Naive thymus-derived CD4-positive, alpha-beta T cell (primary cell): Measurements from ENCODE around the gene KRTAP4-3. TPM values are rescaled to one million over a fixed set of nuclear protein-coding genes. Genes with fewer than 3 reads are reported as not detected.
"Not testable (repeated sequence)": the region's sequence is repeated elsewhere in the genome, so short reads cannot be mapped to it uniquely, and the experiment has no call there.

ENCODE experiments used
- ATAC-seq: fragments of 150-1000 bp; cut with Tn5 transposase; 2 replicates; pipeline ENCODE4 v1.10.0; 2021; ENCODE audit warnings: mild to moderate bottlenecking, moderate library complexity
- CTCF ChIA-PET: fragments of 350-600 bp; sonication (Branson Sonifier 250); formaldehyde crosslinking; loops from one replicate; lab custom pipeline; 2021; ENCODE audit warnings: antibody characterized with exemption; lab: Charles Lee
- POLR2A ChIA-PET: fragments of 350-600 bp; sonication (Branson Sonifier 250); formaldehyde crosslinking; loops from one replicate; lab custom pipeline; 2021; ENCODE audit warnings: antibody characterized with exemption, inconsistent platforms; lab: Charles Lee
- DNase-seq, 9 donors: peaks; one replicate each; pipeline versions ENCODE4 v3.0.0 to v3.0.0-alpha.2; 2020 to 2022; ENCODE audit warnings: mixed read lengths in 1 of 9
- H3K27ac ChIP-seq: one replicate; pipeline ENCODE4 v1.7.0; 2013; ENCODE audit warnings: mild to moderate bottlenecking, low read depth, low read length, moderate library complexity
- H3K27me3 ChIP-seq, 2 donors: one replicate each; pipeline ENCODE4 v1.7.0; 2013; ENCODE audit warnings: low read length in 2 of 2, mild to moderate bottlenecking in 2 of 2, moderate library complexity in 2 of 2; ENCODE audit not compliant: control insufficient read depth in 2 of 2, insufficient read depth in 2 of 2
- H3K36me3 ChIP-seq, 3 experiments: 1 replicate in 2 of 3; 2 replicates in 1 of 3; pipeline ENCODE4 v1.7.0; 2013; ENCODE audit warnings: low read length in 3 of 3, mild to moderate bottlenecking in 3 of 3, moderate library complexity in 1 of 3; ENCODE audit not compliant: insufficient read depth in 3 of 3, control insufficient read depth in 2 of 3
- H3K4me1 ChIP-seq, 2 donors: one replicate each; pipeline ENCODE4 v1.7.0; 2013; ENCODE audit warnings: low read length in 2 of 2, mild to moderate bottlenecking in 2 of 2, moderate library complexity in 1 of 2; ENCODE audit not compliant: control insufficient read depth in 2 of 2, insufficient read depth in 2 of 2
- H3K4me3 ChIP-seq: 2 replicates; pipeline ENCODE4 v1.7.0; 2013; ENCODE audit warnings: mild to moderate bottlenecking, low read length
- H3K9me3 ChIP-seq, 3 experiments: 1 replicate in 2 of 3; 2 replicates in 1 of 3; pipeline ENCODE4 v1.7.0; 2013; ENCODE audit warnings: low read length in 3 of 3; ENCODE audit not compliant: control insufficient read depth in 2 of 3
- H3K27ac Mint-ChIP-seq, 9 donors: one replicate each; pipeline ENCODE4 v1.8.0; 2020 to 2022; ENCODE audit warnings: mixed read lengths in 9 of 9, mild to moderate bottlenecking in 8 of 9, moderate library complexity in 5 of 9, inconsistent platforms in 2 of 9
- H3K27me3 Mint-ChIP-seq, 5 donors: one replicate each; pipeline ENCODE4 v1.8.0; 2021 to 2022; ENCODE audit warnings: mixed read lengths in 5 of 5, mild to moderate bottlenecking in 1 of 5
- H3K36me3 Mint-ChIP-seq, 5 donors: one replicate each; pipeline ENCODE4 v1.8.0; 2020 to 2022; ENCODE audit warnings: mixed read lengths in 5 of 5, mild to moderate bottlenecking in 3 of 5, inconsistent platforms in 1 of 5
- H3K4me1 Mint-ChIP-seq, 7 donors: one replicate each; pipeline ENCODE4 v1.8.0; 2020 to 2022; ENCODE audit warnings: mixed read lengths in 7 of 7, mild to moderate bottlenecking in 3 of 7, inconsistent platforms in 1 of 7
- H3K4me3 Mint-ChIP-seq, 10 donors: one replicate each; pipeline ENCODE4 v1.8.0; 2020 to 2022; ENCODE audit warnings: mild to moderate bottlenecking in 10 of 10, mixed read lengths in 10 of 10, moderate library complexity in 6 of 10, inconsistent platforms in 2 of 10
- H3K9me3 Mint-ChIP-seq, 11 donors: one replicate each; pipeline ENCODE4 v1.8.0; 2020 to 2022; ENCODE audit warnings: mixed read lengths in 11 of 11, mild to moderate bottlenecking in 4 of 11, inconsistent platforms in 1 of 11, moderate library complexity in 1 of 11
- intact Hi-C, 2 donors: fragments of 100-400 bp; cut with micrococcal nuclease; formaldehyde crosslinking; loops; one replicate each; pipeline ENCODE4 v1.15.1; 2023
- polyA plus RNA-seq, 2 donors: library from polyadenylated mRNA; unstranded; fragments of 300-500 nt; fragmentation: Illumina TruSeq; gene quantifications; one replicate each; pipeline ENCODE4 v1.2.3, GENCODE V29; 2021
- total RNA-seq, 6 experiments: library from RNA in 5 of 6; stranded (reverse) in 5 of 6; gene quantifications; 1 replicate in 5 of 6; 2 replicates in 1 of 6; pipeline ENCODE4 v1.2.3 and lab custom pipeline; 2021 to 2026

Gene KRTAP4-3
- total and polyA plus RNA-seq, 7 experiments from 2014 or later = not detected

DNA sequence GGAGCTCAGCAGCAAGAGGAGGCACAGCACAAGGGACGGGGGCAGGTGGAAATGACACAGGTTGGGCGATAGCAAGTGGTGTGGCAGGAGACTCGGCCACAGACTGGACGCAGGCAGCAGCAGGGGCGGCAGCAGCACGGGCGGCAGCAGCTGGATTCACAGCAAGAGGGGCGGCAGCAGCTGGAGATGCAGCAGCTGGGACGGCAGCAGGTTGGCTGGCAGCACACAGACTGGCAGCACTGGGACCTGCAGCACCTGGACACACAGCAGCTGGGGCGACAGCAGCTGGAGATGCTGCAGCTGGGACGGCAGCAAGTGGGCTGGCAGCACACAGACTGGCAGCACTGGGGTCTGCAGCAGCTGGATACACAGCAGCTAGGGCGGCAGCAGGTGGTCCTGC, 28.2 kb downstream of the KRTAP4-3 start:
- intact Hi-C loops, ATAC-seq, POLR2A ChIA-PET, H3K27me3 Mint-ChIP-seq, CTCF ChIA-PET, H3K27me3 ChIP-seq, H3K4me1 ChIP-seq, H3K27ac ChIP-seq, H3K4me3 Mint-ChIP-seq, DNase-seq, H3K36me3 ChIP-seq, H3K4me3 ChIP-seq: not testable (repeated sequence)
- Mint-ChIP-seq H3K9me3 (peaks cover 13 to 56% (median 29%) of the 10 kb centered on the region in 11 donors), H3K36me3 (peaks cover 2 to 43% (median 28%) of the 10 kb centered on the region in 5 donors), H3K4me1 (peaks cover 0 to 10% (median 1%) of the 10 kb centered on the region in 7 donors), H3K27ac (peak overlapping the region in 1 of 9 donors; percentile 12)
- H3K9me3 ChIP-seq = peaks cover 0 to 11% (median 0%) of the 10 kb centered on the region in 3 experiments

DNA sequence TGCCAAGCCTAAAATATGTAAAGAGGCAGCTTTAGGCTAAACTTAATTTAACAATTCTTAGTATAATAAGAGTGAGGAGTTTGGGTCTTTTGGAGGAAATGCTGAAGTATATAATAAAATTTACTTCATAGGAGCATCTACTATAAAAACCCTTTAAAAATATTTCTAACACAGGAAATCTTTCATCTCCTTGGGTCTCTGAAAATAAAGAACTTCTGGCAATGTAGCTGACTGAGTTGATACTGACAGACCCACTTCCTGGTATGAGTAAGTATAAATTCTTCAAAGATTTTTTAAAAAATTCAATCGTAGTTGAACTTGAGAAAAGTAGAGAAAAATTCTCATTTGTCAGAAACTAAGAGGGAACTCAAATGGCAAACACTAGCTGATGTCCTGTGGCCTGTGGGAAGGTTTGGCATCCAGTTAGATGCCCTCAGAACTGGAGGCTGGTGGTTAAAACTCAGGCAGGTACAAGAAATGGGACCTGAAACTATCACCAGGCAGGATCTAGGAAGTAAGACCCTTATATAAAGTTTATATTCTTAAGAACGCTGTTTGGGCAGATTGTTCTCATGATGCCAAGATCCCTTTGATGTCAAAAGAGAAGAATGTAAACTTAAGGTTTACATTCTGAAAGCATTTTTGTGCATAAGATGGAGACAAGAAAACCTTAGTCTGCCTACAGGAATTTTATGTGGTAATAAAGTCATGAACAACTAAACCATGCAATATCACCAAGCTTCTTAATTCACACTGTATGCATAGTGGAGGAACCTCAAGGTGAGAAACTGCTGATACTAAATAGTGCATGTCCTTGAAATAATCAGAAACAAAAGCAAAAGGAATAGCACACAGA, 33.9 kb downstream of the KRTAP4-3 start:
- Mint-ChIP-seq H3K4me1 (peaks cover 0 to 68% (median 33%) of the 10 kb centered on the region in 7 donors), H3K4me3 (peak overlapping the region in 7 of 10 donors; percentile 45 to 81 (median 55)), H3K9me3 (peaks cover 0 to 19% (median 6%) of the 10 kb centered on the region in 11 donors), H3K27me3 (no peaks in the 10 kb centered on the region), H3K36me3 (peaks cover 0 to 14% (median 8%) of the 10 kb centered on the region in 5 donors), H3K27ac (peak overlapping the region in 7 of 9 donors; percentile 59 to 94 (median 72))
- Histone ChIP-seq H3K36me3 (no peaks in the 10 kb centered on the region), H3K27me3 (peaks cover 0 to 3% of the 10 kb centered on the region in 2 donors), H3K27ac (peak overlapping the region; percentile 53), H3K4me3 (no peak overlapping the region), H3K9me3 (no peaks in the 10 kb centered on the region), H3K4me1 (peaks cover 0 to 12% of the 10 kb centered on the region in 2 donors)
- POLR2A ChIA-PET = interaction anchor here (0.6 to 1.3 kb wide), 2 partner anchors 9 to 197 kb away, joined by 3 read pairs; no protein-coding TSS in a partner anchor
- CTCF ChIA-PET = no interaction called here
- intact Hi-C loops = no loop called here
- ATAC-seq = peak; percentile 46
- DNase-seq = peak in 4 of 9 donors; percentile 11 to 60 (median 42)

DNA sequence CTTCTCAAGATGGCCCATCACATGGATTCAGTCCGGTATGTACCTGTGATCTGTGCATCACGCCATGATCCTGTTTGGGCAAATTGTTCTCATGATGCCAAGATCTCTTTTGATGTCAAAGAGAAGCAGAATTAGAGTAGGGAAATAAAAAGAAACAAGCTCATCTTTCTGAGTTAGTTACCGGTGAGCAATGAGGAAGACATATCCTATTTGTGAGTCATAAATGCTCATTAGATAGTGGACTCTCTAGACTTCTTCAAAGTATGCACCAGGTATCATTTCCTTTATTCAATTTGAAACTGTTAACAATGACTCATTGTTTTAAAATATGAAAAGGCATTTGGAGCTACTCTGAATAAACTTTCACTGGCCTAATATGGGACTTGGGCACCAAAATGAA, 36.0 kb downstream of the KRTAP4-3 start:
- Histone ChIP-seq H3K27ac (no peak overlapping the region), H3K4me1 (peaks cover 0 to 12% of the 10 kb centered on the region in 2 donors), H3K27me3 (peaks cover 0 to 3% of the 10 kb centered on the region in 2 donors), H3K4me3 (no peak overlapping the region), H3K9me3 (no peaks in the 10 kb centered on the region), H3K36me3 (no peaks in the 10 kb centered on the region)
- ChIA-PET POLR2A (no interaction called here), CTCF (no interaction called here)
- DNase-seq = no peak
- Mint-ChIP-seq H3K27me3 (peaks cover 0 to 6% (median 0%) of the 10 kb centered on the region in 5 donors), H3K36me3 (peaks cover 0 to 1% (median 0%) of the 10 kb centered on the region in 5 donors), H3K4me1 (peaks cover 0 to 88% (median 48%) of the 10 kb centered on the region in 7 donors), H3K27ac (peak overlapping the region in 3 of 9 donors; percentile 23 to 57 (median 51)), H3K9me3 (peaks cover 0 to 11% (median 2%) of the 10 kb centered on the region in 11 donors), H3K4me3 (peak overlapping the region in 2 of 10 donors; percentile 25 to 42)
- intact Hi-C loops = no loop called here
- no peak for ATAC-seq

DNA sequence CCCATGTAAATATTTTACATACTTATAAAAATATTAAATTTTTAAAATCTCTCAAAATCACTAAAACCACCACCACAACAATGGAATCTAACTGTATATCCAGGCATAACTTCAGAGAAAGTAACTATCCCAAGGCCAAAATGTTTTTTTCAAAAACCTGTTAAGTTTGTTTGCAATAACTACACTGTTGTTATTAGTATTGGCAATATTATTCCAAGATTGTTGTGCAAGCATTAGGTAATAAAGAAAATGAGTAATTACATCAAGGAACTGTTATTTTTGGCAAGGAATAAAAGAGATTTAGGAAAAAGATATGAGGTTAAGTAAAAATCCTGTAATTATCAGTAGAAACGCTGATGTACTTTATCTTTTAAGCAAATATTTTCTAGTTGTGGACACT, 40.6 kb downstream of the KRTAP4-3 start:
- Histone ChIP-seq H3K4me1 (peaks cover 21 to 42% of the 10 kb centered on the region in 2 donors), H3K4me3 (no peak overlapping the region), H3K36me3 (no peaks in the 10 kb centered on the region), H3K9me3 (no peaks in the 10 kb centered on the region), H3K27ac (no peak overlapping the region), H3K27me3 (no peaks in the 10 kb centered on the region)
- Mint-ChIP-seq H3K27me3 (peaks cover 0 to 11% (median 0%) of the 10 kb centered on the region in 5 donors), H3K9me3 (peaks cover 0 to 24% (median 2%) of the 10 kb centered on the region in 11 donors), H3K4me3 (no peak overlapping the region), H3K27ac (no peak overlapping the region), H3K4me1 (peaks cover 0 to 97% (median 76%) of the 10 kb centered on the region in 7 donors), H3K36me3 (no peaks in the 10 kb centered on the region)
- intact Hi-C loops = no loop called here
- POLR2A ChIA-PET = no interaction called here
- no peak for ATAC-seq
- CTCF ChIA-PET = interaction anchor here (1.6 kb wide), 1 partner anchor 181 kb away, joined by 3 read pairs; the partner anchor contains the start of gene KRTAP16-1
- DNase-seq = no peak

DNA sequence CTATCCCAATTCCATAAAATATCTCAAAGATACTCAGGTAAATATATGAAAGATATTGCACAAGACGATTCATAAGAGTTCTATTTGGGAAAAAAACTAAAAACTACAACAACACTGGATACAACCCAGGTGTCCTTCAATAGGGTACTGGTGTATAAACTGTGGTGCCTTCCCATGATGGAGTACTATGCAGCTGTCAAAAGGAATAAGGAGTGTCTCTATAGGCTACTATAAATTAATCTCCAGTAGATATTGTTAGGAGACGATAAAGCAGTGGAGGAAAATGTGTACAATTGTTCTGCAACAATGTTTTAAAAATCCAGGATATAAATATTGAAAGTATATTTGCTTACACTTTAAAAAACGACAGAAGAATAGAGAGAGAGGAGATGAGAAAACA, 41.6 kb downstream of the KRTAP4-3 start:
- H3K27me3 ChIP-seq = no peaks in the 10 kb centered on the region
- ATAC-seq = no peak
- CTCF ChIA-PET = interaction anchor here (0.6 to 1.6 kb wide), 2 partner anchors 182 to 534 kb away, joined by 3 read pairs; partner anchors contain the start of gene KRTAP16-1
- H3K4me3 Mint-ChIP-seq = peak overlapping the region in 6 of 10 donors; percentile 30 to 88 (median 50)
- H3K9me3 ChIP-seq = no peaks in the 10 kb centered on the region
- H3K27me3 Mint-ChIP-seq = peaks cover 0 to 12% (median 0%) of the 10 kb centered on the region in 5 donors
- peaks cover 0 to 95% (median 73%) of the 10 kb centered on the region in 7 donors for H3K4me1 Mint-ChIP-seq
- no peak overlapping the region for H3K4me3 ChIP-seq
- peak overlapping the region in 1 of 9 donors; percentile 63 for H3K27ac Mint-ChIP-seq
- H3K9me3 Mint-ChIP-seq = peaks cover 0 to 24% (median 3%) of the 10 kb centered on the region in 11 donors
- H3K36me3 ChIP-seq = no peaks in the 10 kb centered on the region
- no peak overlapping the region for H3K27ac ChIP-seq
- POLR2A ChIA-PET = interaction anchor here (0.6 to 0.7 kb wide), 2 partner anchors 20 to 440 kb away, joined by 4 to 5 read pairs; no protein-coding TSS in a partner anchor
- H3K4me1 ChIP-seq = peaks cover 21 to 42% of the 10 kb centered on the region in 2 donors
- no peak for DNase-seq
- no peaks in the 10 kb centered on the region for H3K36me3 Mint-ChIP-seq
- intact Hi-C loops = no loop called here

- Histone ChIP-seq H3K27ac (no peak overlapping the region), H3K4me3 (no peak overlapping the region), H3K27me3 (no peaks in the 10 kb centered on the region), H3K9me3 (no peaks in the 10 kb centered on the region), H3K4me1 (peaks cover 25 to 40% of the 10 kb centered on the region in 2 donors), H3K36me3 (no peaks in the 10 kb centered on the region)
- ATAC-seq = no peak
- ChIA-PET POLR2A (interaction anchor here (0.9 to 1.9 kb wide), 3 partner anchors 9 to 184 kb away, joined by 3 to 8 read pairs (median 4); partner anchors contain the start of gene KRTAP16-1), CTCF (no interaction called here)
- peaks cover 0 to 12% (median 0%) of the 10 kb centered on the region in 5 donors for H3K27me3 Mint-ChIP-seq
- H3K9me3 Mint-ChIP-seq = peaks cover 0 to 24% (median 3%) of the 10 kb centered on the region in 11 donors
- intact Hi-C loops = no loop called here
- peak overlapping the region in 6 of 10 donors; percentile 33 to 88 (median 66) for H3K4me3 Mint-ChIP-seq
- peak overlapping the region in 4 of 9 donors; percentile 53 to 84 (median 73) for H3K27ac Mint-ChIP-seq
- H3K36me3 Mint-ChIP-seq = peaks cover 0 to 4% (median 0%) of the 10 kb centered on the region in 5 donors
- DNase-seq = no peak
- H3K4me1 Mint-ChIP-seq = peaks cover 4 to 94% (median 78%) of the 10 kb centered on the region in 7 donors
Measured at GRCh38 chr17:41125064-41125463, 43.0 kb downstream of the KRTAP4-3 start.
